Measurements from ENCODE around the gene RTN4. TPM values are rescaled to one million over a fixed set of nuclear protein-coding genes. Genes with fewer than 3 reads are reported as not detected.

Gene RTN4
- polyA plus RNA-seq, 6 donors from 2014 or later, result 41.3 to 57.8 (median 53.0) TPM

- ATAC-seq (ENCODE audit: low read depth in 2 of 2) (no peak), DNase-seq (no peak)
- H3K27me3 Mint-ChIP-seq, result no peaks in the 10 kb centered on the region
- H3K4me3 Mint-ChIP-seq, result no peak overlapping the region
- H3K9me3 Mint-ChIP-seq, result no peaks in the 10 kb centered on the region
- peaks cover 7 to 15% of the 10 kb centered on the region in 2 donors for H3K36me3 Mint-ChIP-seq
- H3K27ac Mint-ChIP-seq, result peak overlapping the region in 1 of 6 donors; percentile 49
- peaks cover 16 to 35% (median 24%) of the 10 kb centered on the region in 3 donors for H3K4me1 Mint-ChIP-seq
These were observed 70.8 kb downstream of the RTN4 start for GRCh38 chr2:54979321-54980044.

GRCh38 chr2:54977149-54977548 is 73.1 kb downstream of the RTN4 start:
- DNase-seq, result no peak
- Mint-ChIP-seq H3K9me3 (no peaks in the 10 kb centered on the region), H3K4me1 (peaks cover 13 to 26% (median 24%) of the 10 kb centered on the region in 3 donors), H3K4me3 (no peak overlapping the region), H3K27me3 (no peaks in the 10 kb centered on the region), H3K36me3 (peaks cover 7 to 8% of the 10 kb centered on the region in 2 donors), H3K27ac (peak overlapping the region in 5 of 6 donors; percentile 21 to 52 (median 36))
- ATAC-seq (ENCODE audit: low read depth in 2 of 2), result no peak

GRCh38 chr2:54975598-54976492 is 74.4 kb downstream of the RTN4 start:
- Mint-ChIP-seq H3K9me3 (no peaks in the 10 kb centered on the region), H3K27ac (peak overlapping the region in 3 of 6 donors; percentile 58 to 82 (median 65)), H3K27me3 (no peaks in the 10 kb centered on the region), H3K4me3 (no peak overlapping the region), H3K4me1 (peaks cover 13 to 26% (median 24%) of the 10 kb centered on the region in 3 donors), H3K36me3 (peaks cover 4 to 6% of the 10 kb centered on the region in 2 donors)
- DNase-seq, result no peak
- ATAC-seq (ENCODE audit: low read depth in 2 of 2), result no peak

GRCh38 chr2:54975175-54975574 is 75.1 kb downstream of the RTN4 start:
- Mint-ChIP-seq H3K4me1 (peaks cover 8 to 22% (median 21%) of the 10 kb centered on the region in 3 donors), H3K9me3 (no peaks in the 10 kb centered on the region), H3K4me3 (no peak overlapping the region), H3K27me3 (no peaks in the 10 kb centered on the region), H3K27ac (peak overlapping the region in 1 of 6 donors; percentile 3), H3K36me3 (peaks cover 0 to 5% of the 10 kb centered on the region in 2 donors)
- ATAC-seq (ENCODE audit: low read depth in 2 of 2) (no peak), DNase-seq (no peak)

- ATAC-seq (ENCODE audit: low read depth in 2 of 2) (no peak), DNase-seq (no peak)
- H3K4me1 Mint-ChIP-seq, result peaks cover 8 to 27% (median 16%) of the 10 kb centered on the region in 3 donors
- H3K27ac Mint-ChIP-seq, result peak overlapping the region in 1 of 6 donors; percentile 59
- H3K4me3 Mint-ChIP-seq, result no peak overlapping the region
- peaks cover 0 to 5% (median 1%) of the 10 kb centered on the region in 7 donors for H3K9me3 Mint-ChIP-seq
- H3K27me3 Mint-ChIP-seq, result no peaks in the 10 kb centered on the region
- H3K36me3 Mint-ChIP-seq, result peaks cover 8 to 25% of the 10 kb centered on the region in 2 donors
These were observed 80.3 kb downstream of the RTN4 start for GRCh38 chr2:54969940-54970338.

GRCh38 chr2:54969295-54969939 is 80.8 kb downstream of the RTN4 start:
- Mint-ChIP-seq H3K27ac (peak overlapping the region in 1 of 6 donors; percentile 69), H3K36me3 (peaks cover 8 to 25% of the 10 kb centered on the region in 2 donors), H3K27me3 (no peaks in the 10 kb centered on the region), H3K9me3 (peaks cover 0 to 5% (median 2%) of the 10 kb centered on the region in 7 donors), H3K4me1 (peaks cover 8 to 32% (median 18%) of the 10 kb centered on the region in 3 donors), H3K4me3 (no peak overlapping the region)
- DNase-seq (no peak), ATAC-seq (ENCODE audit: low read depth in 2 of 2) (no peak)

- DNase-seq, result no peak
- peaks cover 0 to 5% (median 2%) of the 10 kb centered on the region in 7 donors for H3K9me3 Mint-ChIP-seq
- ATAC-seq (ENCODE audit: low read depth in 2 of 2), result no peak
- no peaks in the 10 kb centered on the region for H3K27me3 Mint-ChIP-seq
- H3K4me1 Mint-ChIP-seq, result peaks cover 8 to 35% (median 18%) of the 10 kb centered on the region in 3 donors
- H3K4me3 Mint-ChIP-seq, result no peak overlapping the region
- H3K27ac Mint-ChIP-seq, result peak overlapping the region in 1 of 6 donors; percentile 74
- peaks cover 8 to 25% of the 10 kb centered on the region in 2 donors for H3K36me3 Mint-ChIP-seq
These were observed 81.6 kb downstream of the RTN4 start for GRCh38 chr2:54968561-54969218.

- no peaks in the 10 kb centered on the region for H3K27me3 Mint-ChIP-seq
- peaks cover 8 to 35% (median 18%) of the 10 kb centered on the region in 3 donors for H3K4me1 Mint-ChIP-seq
- ATAC-seq (ENCODE audit: low read depth in 2 of 2) (no peak), DNase-seq (no peak)
- peak overlapping the region in 1 of 6 donors; percentile 74 for H3K27ac Mint-ChIP-seq
- H3K36me3 Mint-ChIP-seq, result peaks cover 8 to 25% of the 10 kb centered on the region in 2 donors
- H3K9me3 Mint-ChIP-seq, result peaks cover 0 to 5% (median 2%) of the 10 kb centered on the region in 7 donors
- no peak overlapping the region for H3K4me3 Mint-ChIP-seq
These were observed 82.4 kb downstream of the RTN4 start for GRCh38 chr2:54967759-54968365.

- peaks cover 0 to 5% (median 2%) of the 10 kb centered on the region in 7 donors for H3K9me3 Mint-ChIP-seq
- no peaks in the 10 kb centered on the region for H3K27me3 Mint-ChIP-seq
- peaks cover 8 to 35% (median 18%) of the 10 kb centered on the region in 3 donors for H3K4me1 Mint-ChIP-seq
- ATAC-seq (ENCODE audit: low read depth in 2 of 2) (no peak), DNase-seq (no peak)
- H3K36me3 Mint-ChIP-seq, result peaks cover 8 to 25% of the 10 kb centered on the region in 2 donors
- H3K27ac Mint-ChIP-seq, result peak overlapping the region in 2 of 6 donors; percentile 64 to 85
- H3K4me3 Mint-ChIP-seq, result no peak overlapping the region
These were observed 83.0 kb downstream of the RTN4 start for GRCh38 chr2:54967269-54967668.

- ATAC-seq (ENCODE audit: low read depth in 2 of 2), result no peak
- H3K27me3 Mint-ChIP-seq, result no peaks in the 10 kb centered on the region
- H3K27ac Mint-ChIP-seq, result peak overlapping the region in 3 of 6 donors; percentile 62 to 85 (median 81)
- peaks cover 8 to 35% (median 18%) of the 10 kb centered on the region in 3 donors for H3K4me1 Mint-ChIP-seq
- H3K4me3 Mint-ChIP-seq, result no peak overlapping the region
- peaks cover 0 to 5% (median 2%) of the 10 kb centered on the region in 7 donors for H3K9me3 Mint-ChIP-seq
- peaks cover 8 to 25% of the 10 kb centered on the region in 2 donors for H3K36me3 Mint-ChIP-seq
- no peak for DNase-seq
These were observed 83.4 kb downstream of the RTN4 start for GRCh38 chr2:54966837-54967236.

GRCh38 chr2:54966165-54966832 is 84.0 kb downstream of the RTN4 start:
- Mint-ChIP-seq H3K9me3 (peaks cover 0 to 5% (median 2%) of the 10 kb centered on the region in 7 donors), H3K4me3 (no peak overlapping the region), H3K4me1 (peaks cover 8 to 35% (median 18%) of the 10 kb centered on the region in 3 donors), H3K27me3 (no peaks in the 10 kb centered on the region), H3K27ac (peak overlapping the region in 3 of 6 donors; percentile 61 to 81 (median 62)), H3K36me3 (peaks cover 8 to 25% of the 10 kb centered on the region in 2 donors)
- DNase-seq, result no peak
- no peak for ATAC-seq (ENCODE audit: low read depth in 2 of 2)

- H3K4me1 Mint-ChIP-seq, result peaks cover 8 to 35% (median 18%) of the 10 kb centered on the region in 3 donors
- DNase-seq, result no peak
These were observed 84.8 kb downstream of the RTN4 start for GRCh38 chr2:54965425-54965824.

More at GRCh38 chr2:54965425-54965824, 84.8 kb downstream of the RTN4 start:
- peak overlapping the region in 1 of 6 donors; percentile 84 for H3K27ac Mint-ChIP-seq
- ATAC-seq (ENCODE audit: low read depth in 2 of 2), result no peak
- no peaks in the 10 kb centered on the region for H3K27me3 Mint-ChIP-seq
- peaks cover 8 to 29% of the 10 kb centered on the region in 2 donors for H3K36me3 Mint-ChIP-seq
- H3K9me3 Mint-ChIP-seq, result peaks cover 0 to 5% (median 2%) of the 10 kb centered on the region in 7 donors
- H3K4me3 Mint-ChIP-seq, result no peak overlapping the region
